SK-N-MC (cell line): ENCODE measurements around the gene MPRIP.
"Not testable (repeated sequence)": the region's sequence is repeated elsewhere in the genome, so short reads cannot be mapped to it uniquely, and the experiment has no call there.

Source experiments
- EZH2 ChIP-seq: fragments of 200-600 bp; sonication (generic); IDR thresholded peaks from one replicate; pipeline ENCODE4 v1.6.1; 2017; ENCODE audit warnings: antibody characterized with exemption
- POLR2AphosphoS5 ChIP-seq: IDR thresholded peaks from 2 replicates; pipeline ENCODE4 v1.6.1; 2012; ENCODE audit warnings: mild to moderate bottlenecking, low read depth, low read length, borderline replicate concordance

- not testable (repeated sequence) for TF ChIP-seq POLR2AphosphoS5, EZH2
Observed at GRCh38 chr17:17195466-17195865, 153.2 kb downstream of the MPRIP start.
